Measurements from ENCODE around the gene RSRC1. TPM values are rescaled to one million over a fixed set of nuclear protein-coding genes. Genes with fewer than 3 reads are reported as not detected.

RSRC1 gene
- total and polyA plus RNA-seq, 2 of the 13 experiments (the other 11 are each of a cell fraction or from before 2014, with no cell fraction given) = 4.9 to 63.0 TPM

DNA sequence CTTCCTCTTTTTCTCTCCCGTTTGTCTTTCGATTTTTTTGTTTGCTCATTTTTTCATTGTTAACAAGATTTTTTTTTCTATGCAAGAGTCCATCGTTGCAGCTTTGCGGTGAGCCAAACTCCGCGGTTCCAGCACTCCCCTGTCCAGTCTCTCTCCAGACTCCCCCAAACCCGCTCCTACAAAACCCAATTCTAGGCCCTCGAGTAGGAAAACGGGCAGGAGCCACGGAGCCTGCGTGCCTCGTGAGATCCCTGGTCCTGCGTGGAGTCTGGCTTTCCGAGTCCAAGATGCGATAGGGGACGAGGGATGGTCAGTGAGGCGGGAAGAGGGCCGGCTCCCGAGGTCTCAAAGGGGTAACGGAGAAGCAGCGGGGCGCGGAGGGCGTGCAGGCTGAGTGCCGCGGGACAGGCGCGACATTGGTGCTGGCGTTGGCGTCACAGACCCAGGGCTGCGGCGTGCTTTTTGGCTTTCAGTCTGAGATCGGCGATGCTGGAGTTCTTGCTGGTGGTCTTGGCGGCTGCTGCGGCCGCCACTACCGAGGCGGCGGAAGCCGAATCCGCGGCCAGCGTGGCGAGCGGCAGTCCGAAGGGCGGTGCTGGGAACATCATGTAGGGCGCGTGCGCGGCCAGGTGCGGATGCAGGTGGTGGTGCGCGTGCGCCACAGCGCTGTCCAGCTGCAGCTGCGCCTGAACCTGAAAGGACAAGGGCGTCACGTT lies 12.1 kb upstream of the RSRC1 start (continued):
- TF ChIP-seq, protein P1, sequence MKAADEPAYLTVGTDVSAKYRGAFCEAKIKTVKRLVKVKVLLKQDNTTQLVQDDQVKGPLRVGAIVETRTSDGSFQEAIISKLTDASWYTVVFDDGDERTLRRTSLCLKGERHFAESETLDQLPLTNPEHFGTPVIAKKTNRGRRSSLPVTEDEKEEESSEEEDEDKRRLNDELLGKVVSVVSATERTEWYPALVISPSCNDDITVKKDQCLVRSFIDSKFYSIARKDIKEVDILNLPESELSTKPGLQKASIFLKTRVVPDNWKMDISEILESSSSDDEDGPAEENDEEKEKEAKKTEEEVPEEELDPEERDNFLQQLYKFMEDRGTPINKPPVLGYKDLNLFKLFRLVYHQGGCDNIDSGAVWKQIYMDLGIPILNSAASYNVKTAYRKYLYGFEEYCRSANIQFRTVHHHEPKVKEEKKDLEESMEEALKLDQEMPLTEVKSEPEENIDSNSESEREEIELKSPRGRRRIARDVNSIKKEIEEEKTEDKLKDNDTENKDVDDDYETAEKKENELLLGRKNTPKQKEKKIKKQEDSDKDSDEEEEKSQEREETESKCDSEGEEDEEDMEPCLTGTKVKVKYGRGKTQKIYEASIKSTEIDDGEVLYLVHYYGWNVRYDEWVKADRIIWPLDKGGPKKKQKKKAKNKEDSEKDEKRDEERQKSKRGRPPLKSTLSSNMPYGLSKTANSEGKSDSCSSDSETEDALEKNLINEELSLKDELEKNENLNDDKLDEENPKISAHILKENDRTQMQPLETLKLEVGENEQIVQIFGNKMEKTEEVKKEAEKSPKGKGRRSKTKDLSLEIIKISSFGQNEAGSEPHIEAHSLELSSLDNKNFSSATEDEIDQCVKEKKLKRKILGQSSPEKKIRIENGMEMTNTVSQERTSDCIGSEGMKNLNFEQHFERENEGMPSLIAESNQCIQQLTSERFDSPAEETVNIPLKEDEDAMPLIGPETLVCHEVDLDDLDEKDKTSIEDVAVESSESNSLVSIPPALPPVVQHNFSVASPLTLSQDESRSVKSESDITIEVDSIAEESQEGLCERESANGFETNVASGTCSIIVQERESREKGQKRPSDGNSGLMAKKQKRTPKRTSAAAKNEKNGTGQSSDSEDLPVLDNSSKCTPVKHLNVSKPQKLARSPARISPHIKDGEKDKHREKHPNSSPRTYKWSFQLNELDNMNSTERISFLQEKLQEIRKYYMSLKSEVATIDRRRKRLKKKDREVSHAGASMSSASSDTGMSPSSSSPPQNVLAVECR (CRISPR knock-in tag; IDR thresholded peaks at IDR 0.05; ENCODE audit: borderline replicate concordance) = peak; percentile 78; the same call in 1 of the 2 replicates
- TF ChIP-seq ZNF713 (CRISPR knock-in tag; IDR thresholded peaks at IDR 0.05) (no peak), NFIB (CRISPR knock-in tag; IDR thresholded peaks at IDR 0.05; ENCODE audit: borderline replicate concordance) (no peak), NONO (IDR thresholded peaks at IDR 0.05) (no peak), NONO (CRISPR knock-in tag; conservative IDR thresholded peaks at IDR 0.05) (peak; percentile 83; the same call in 1 of the 2 replicates), ZNF234 (CRISPR knock-in tag; conservative IDR thresholded peaks at IDR 0.05) (peak; percentile 80; the same call in 1 of the 2 replicates), ZNF496 (CRISPR knock-in tag; IDR thresholded peaks at IDR 0.05; ENCODE audit: insufficient replicate concordance) (no peak), RBAK (CRISPR knock-in tag; IDR thresholded peaks at IDR 0.05) (no peak; the same call in 1 of the 2 replicates), IRF2 (CRISPR knock-in tag; IDR thresholded peaks at IDR 0.05) (peak; percentile 77), ZNF292 (CRISPR knock-in tag; IDR thresholded peaks at IDR 0.05; ENCODE audit: borderline replicate concordance, low read depth) (peak; percentile 80; the same call in 1 of the 2 replicates)
- TF ChIP-seq, protein P2, sequence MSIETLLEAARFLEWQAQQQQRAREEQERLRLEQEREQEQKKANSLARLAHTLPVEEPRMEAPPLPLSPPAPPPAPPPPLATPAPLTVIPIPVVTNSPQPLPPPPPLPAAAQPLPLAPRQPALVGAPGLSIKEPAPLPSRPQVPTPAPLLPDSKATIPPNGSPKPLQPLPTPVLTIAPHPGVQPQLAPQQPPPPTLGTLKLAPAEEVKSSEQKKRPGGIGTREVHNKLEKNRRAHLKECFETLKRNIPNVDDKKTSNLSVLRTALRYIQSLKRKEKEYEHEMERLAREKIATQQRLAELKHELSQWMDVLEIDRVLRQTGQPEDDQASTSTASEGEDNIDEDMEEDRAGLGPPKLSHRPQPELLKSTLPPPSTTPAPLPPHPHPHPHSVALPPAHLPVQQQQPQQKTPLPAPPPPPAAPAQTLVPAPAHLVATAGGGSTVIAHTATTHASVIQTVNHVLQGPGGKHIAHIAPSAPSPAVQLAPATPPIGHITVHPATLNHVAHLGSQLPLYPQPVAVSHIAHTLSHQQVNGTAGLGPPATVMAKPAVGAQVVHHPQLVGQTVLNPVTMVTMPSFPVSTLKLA (IDR thresholded peaks at IDR 0.05) = peak; percentile 60; the same call in 1 of the 2 replicates
- TF ChIP-seq, protein P3, sequence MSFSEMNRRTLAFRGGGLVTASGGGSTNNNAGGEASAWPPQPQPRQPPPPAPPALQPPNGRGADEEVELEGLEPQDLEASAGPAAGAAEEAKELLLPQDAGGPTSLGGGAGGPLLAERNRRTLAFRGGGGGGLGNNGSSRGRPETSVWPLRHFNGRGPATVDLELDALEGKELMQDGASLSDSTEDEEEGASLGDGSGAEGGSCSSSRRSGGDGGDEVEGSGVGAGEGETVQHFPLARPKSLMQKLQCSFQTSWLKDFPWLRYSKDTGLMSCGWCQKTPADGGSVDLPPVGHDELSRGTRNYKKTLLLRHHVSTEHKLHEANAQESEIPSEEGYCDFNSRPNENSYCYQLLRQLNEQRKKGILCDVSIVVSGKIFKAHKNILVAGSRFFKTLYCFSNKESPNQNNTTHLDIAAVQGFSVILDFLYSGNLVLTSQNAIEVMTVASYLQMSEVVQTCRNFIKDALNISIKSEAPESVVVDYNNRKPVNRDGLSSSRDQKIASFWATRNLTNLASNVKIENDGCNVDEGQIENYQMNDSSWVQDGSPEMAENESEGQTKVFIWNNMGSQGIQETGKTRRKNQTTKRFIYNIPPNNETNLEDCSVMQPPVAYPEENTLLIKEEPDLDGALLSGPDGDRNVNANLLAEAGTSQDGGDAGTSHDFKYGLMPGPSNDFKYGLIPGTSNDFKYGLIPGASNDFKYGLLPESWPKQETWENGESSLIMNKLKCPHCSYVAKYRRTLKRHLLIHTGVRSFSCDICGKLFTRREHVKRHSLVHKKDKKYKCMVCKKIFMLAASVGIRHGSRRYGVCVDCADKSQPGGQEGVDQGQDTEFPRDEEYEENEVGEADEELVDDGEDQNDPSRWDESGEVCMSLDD (CRISPR knock-in tag; IDR thresholded peaks at IDR 0.05; ENCODE audit: borderline replicate concordance) = peak; percentile 40; the same call in 1 of the 2 replicates
- TF ChIP-seq, protein P4, sequence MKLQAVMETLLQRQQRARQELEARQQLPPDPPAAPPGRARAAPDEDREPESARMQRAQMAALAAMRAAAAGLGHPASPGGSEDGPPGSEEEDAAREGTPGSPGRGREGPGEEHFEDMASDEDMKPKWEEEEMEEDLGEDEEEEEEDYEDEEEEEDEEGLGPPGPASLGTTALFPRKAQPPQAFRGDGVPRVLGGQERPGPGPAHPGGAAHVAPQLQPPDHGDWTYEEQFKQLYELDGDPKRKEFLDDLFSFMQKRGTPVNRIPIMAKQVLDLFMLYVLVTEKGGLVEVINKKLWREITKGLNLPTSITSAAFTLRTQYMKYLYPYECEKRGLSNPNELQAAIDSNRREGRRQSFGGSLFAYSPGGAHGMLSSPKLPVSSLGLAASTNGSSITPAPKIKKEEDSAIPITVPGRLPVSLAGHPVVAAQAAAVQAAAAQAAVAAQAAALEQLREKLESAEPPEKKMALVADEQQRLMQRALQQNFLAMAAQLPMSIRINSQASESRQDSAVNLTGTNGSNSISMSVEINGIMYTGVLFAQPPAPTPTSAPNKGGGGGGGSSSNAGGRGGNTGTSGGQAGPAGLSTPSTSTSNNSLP (IDR thresholded peaks at IDR 0.05; ENCODE audit: low read depth, low read length) = no peak
- TF ChIP-seq, protein P5, sequence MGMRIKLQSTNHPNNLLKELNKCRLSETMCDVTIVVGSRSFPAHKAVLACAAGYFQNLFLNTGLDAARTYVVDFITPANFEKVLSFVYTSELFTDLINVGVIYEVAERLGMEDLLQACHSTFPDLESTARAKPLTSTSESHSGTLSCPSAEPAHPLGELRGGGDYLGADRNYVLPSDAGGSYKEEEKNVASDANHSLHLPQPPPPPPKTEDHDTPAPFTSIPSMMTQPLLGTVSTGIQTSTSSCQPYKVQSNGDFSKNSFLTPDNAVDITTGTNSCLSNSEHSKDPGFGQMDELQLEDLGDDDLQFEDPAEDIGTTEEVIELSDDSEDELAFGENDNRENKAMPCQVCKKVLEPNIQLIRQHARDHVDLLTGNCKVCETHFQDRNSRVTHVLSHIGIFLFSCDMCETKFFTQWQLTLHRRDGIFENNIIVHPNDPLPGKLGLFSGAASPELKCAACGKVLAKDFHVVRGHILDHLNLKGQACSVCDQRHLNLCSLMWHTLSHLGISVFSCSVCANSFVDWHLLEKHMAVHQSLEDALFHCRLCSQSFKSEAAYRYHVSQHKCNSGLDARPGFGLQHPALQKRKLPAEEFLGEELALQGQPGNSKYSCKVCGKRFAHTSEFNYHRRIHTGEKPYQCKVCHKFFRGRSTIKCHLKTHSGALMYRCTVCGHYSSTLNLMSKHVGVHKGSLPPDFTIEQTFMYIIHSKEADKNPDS (CRISPR knock-in tag; IDR thresholded peaks at IDR 0.05) = peak; percentile 58; the same call in 1 of the 2 replicates

Measured in HepG2 (cell line).